ENCODE results near the gene RNF151. TPM values are rescaled to one million over a fixed set of nuclear protein-coding genes. Genes with fewer than 3 reads are reported as not detected.

The RNF151 gene
- total and polyA plus RNA-seq, 10 of the 15 experiments (the other 5 are each of a cell fraction or from before 2014, with no cell fraction given): 0.17 to 0.56 TPM; not detected in 8

GRCh38 chr16:2008009-2008526, 41.4 kb downstream of the RNF151 start:
- in situ Hi-C loops (cut with MboI): no loop called here
- RAD21 ChIA-PET (ENCODE audit: unreplicated experiment): interaction anchor here (1.0 to 1.3 kb wide), 2 partner anchors 17 to 43 kb away, joined by 3 read pairs; partner anchors contain the start of gene RPS2
- H3K27me3 ChIP-seq (replicated peaks in 1 of 2; ENCODE audit: control insufficient read depth in 2 of 2, insufficient read depth in 2 of 2, low read length in 1 of 2): no peaks in the 10 kb centered on the region
- H3K36me3 ChIP-seq (ENCODE audit: control insufficient read depth in 2 of 2, insufficient read depth in 2 of 2, low read length in 1 of 2): peaks cover 0 to 8% of the 10 kb centered on the region in 2 experiments; a peak in 2 of 4 replicates
- no peaks in the 10 kb centered on the region for H3K9me3 ChIP-seq (replicated peaks; ENCODE audit: control insufficient read depth, insufficient read depth, low read length)
- peaks cover 22% of the 10 kb centered on the region for H3K4me1 ChIP-seq (ENCODE audit: control insufficient read depth, insufficient read depth, low read length)
- CTCF ChIA-PET: interaction anchor here (0.7 to 1.4 kb wide), 5 partner anchors 9 to 132 kb away, joined by 3 to 8 read pairs (median 3); no protein-coding TSS in a partner anchor
- ATAC-seq (peak; percentile 6; the same call in 1 of the 3 replicates), FAIRE-seq (no peak), DNase-seq (ENCODE audit: low read depth, low spot score) (no peak)
- TSS peak; percentile 85 for BruUV-seq (replicated peaks)
- peak overlapping the region; percentile 100 for H3K4me3 ChIP-seq
- peaks cover 67% of the 10 kb centered on the region for H3K79me2 ChIP-seq (ENCODE audit: control insufficient read depth, insufficient read depth, low read length)
- SMC1A ChIA-PET (ENCODE audit: uncharacterized antibody, unreplicated experiment): interaction anchor here (1.1 to 1.9 kb wide), 3 partner anchors 27 to 147 kb away, joined by 3 to 5 read pairs (median 3); partner anchors contain the start of genes NOXO1, NTHL1, TRAF7 and TSC2
- 2% methylated on average over 15 of the region's 15 CpGs for WGBS (ENCODE audit: insufficient coverage, insufficient replicate concordance, low lambda C conversion rate, missing lambda C conversion rate)
- peak overlapping the region; percentile 92 for H3K9ac ChIP-seq (ENCODE audit: control insufficient read depth, insufficient read depth, low read length)
- H3K27ac ChIP-seq (ENCODE audit: control insufficient read depth, insufficient read depth): peak overlapping the region; percentile 89
- no peak overlapping the region for H2AFZ ChIP-seq (ENCODE audit: control insufficient read depth, low read depth, low read length)
- H4K20me1 ChIP-seq (ENCODE audit: control insufficient read depth, insufficient read depth): peaks cover 6% of the 10 kb centered on the region
- H3K4me2 ChIP-seq (ENCODE audit: control insufficient read depth, insufficient read depth): peak overlapping the region; percentile 98
- POLR2A ChIA-PET: interaction anchor here (0.6 to 2.2 kb wide), 5 partner anchors 12 to 147 kb away, joined by 3 to 14 read pairs (median 7); partner anchors contain the start of gene TRAF7
- intact Hi-C loops (cut with micrococcal nuclease; ENCODE audit: unreplicated experiment): loop anchor here (5.0 kb wide), 1 partner anchor 144 kb away; no protein-coding TSS in a partner anchor
- TF ChIP-seq PKNOX1 (IDR thresholded peaks at IDR 0.05) (0 out of 2 replicates have a peak, but pooled peaks have one; percentile 6), CTCF (IDR thresholded peaks at IDR 0.05 in 2 of 3, conservative IDR thresholded peaks at IDR 0.05 in 1 of 3; ENCODE audit: control insufficient read depth in 2 of 3, extremely low read depth in 1 of 3, insufficient read depth in 1 of 3, low read depth in 3 of 3, low read length in 3 of 3) (no peak), NKRF (conservative IDR thresholded peaks at IDR 0.05) (0 out of 2 replicates have a peak, but pooled peaks have one; percentile 31), KLF5 (IDR thresholded peaks at IDR 0.05; ENCODE audit: partially characterized antibody) (no peak), TBL1XR1 (IDR thresholded peaks at IDR 0.05; ENCODE audit: low read depth, low read length) (no peak), ZBTB40 (IDR thresholded peaks at IDR 0.05; ENCODE audit: borderline replicate concordance) (no peak), SREBF1 (IDR thresholded peaks at IDR 0.05; ENCODE audit: low read length) (no peak), CBFB (IDR thresholded peaks at IDR 0.05; ENCODE audit: low read depth) (no peak), MYB (IDR thresholded peaks at IDR 0.05; ENCODE audit: borderline replicate concordance, low read depth, low read length) (no peak), RAD51 (IDR thresholded peaks at IDR 0.05) (peak; percentile 61), SP1 (IDR thresholded peaks at IDR 0.05; ENCODE audit: low read depth, low read length) (no peak), TAF1 (IDR thresholded peaks at IDR 0.05; ENCODE audit: borderline replicate concordance, low read depth, low read length) (no peak), JUNB (IDR thresholded peaks at IDR 0.05) (no peak), IKZF1 (conservative IDR thresholded peaks at IDR 0.05) (peak; percentile 13; the same call in 1 of the 2 replicates), NR2C1 (IDR thresholded peaks at IDR 0.05) (no peak)

Data from GM12878 (cell line).